A549 (cell line): ENCODE data around the gene NT5C3B. TPM values are rescaled to one million over a fixed set of nuclear protein-coding genes. Genes with fewer than 3 reads are reported as not detected.

Experiments
- ATAC-seq, 2 experiments: fragments of 200-7000 bp in 1 of 2; fragments of >200 bp in 1 of 2; cut with Nextera tagmentation in 1 of 2; cut with Tn5 transposase in 1 of 2; 3 replicates each; pipeline versions ENCODE4 v1.8.0 to v1.9.1; 2018 to 2020; ENCODE audit warnings: mild to moderate bottlenecking in 1 of 2, moderate library complexity in 1 of 2
- CTCF ChIA-PET: fragments of 300-600 bp; sonication (Branson Sonifier 250); formaldehyde crosslinking; extraction: SDS; loops from one replicate; lab custom pipeline; 2021; ENCODE audit warnings: antibody characterized with exemption, inconsistent platforms; lab: Yijun Ruan, JAX
- POLR2A ChIA-PET: fragments of 350-600 bp; formaldehyde crosslinking; extraction: SDS; loops from one replicate; lab custom pipeline; 2021; ENCODE audit warnings: antibody characterized with exemption, inconsistent platforms; lab: Yijun Ruan, JAX
- DNase-seq, 2 experiments: peaks; one replicate each; pipeline versions ENCODE4 v3.0.0 to v3.0.0-alpha.2; 2011 to 2016; ENCODE audit warnings: low read depth in 1 of 2, low spot score in 1 of 2
- FAIRE-seq: peaks from 2 replicates; lab custom pipeline; 2011; peaks lifted over from hg19 to GRCh38; lab: Jason Lieb, UNC
- H3K27ac ChIP-seq, 2 experiments: fragments of >200 bp; sonication (Bioruptor Twin); formaldehyde crosslinking; 3 replicates each; pipeline ENCODE4 v1.5.1; 2016 to 2017
- H3K4me1 ChIP-seq: fragments of >200 bp; sonication (Bioruptor Twin); formaldehyde crosslinking; 3 replicates; pipeline ENCODE4 v1.6.1; 2016
- H3K4me2 ChIP-seq: fragments of >200 bp; sonication (Bioruptor Twin); formaldehyde crosslinking; 3 replicates; pipeline ENCODE4 v1.6.1; 2016
- H3K4me3 ChIP-seq: fragments of >200 bp; sonication (Bioruptor Twin); formaldehyde crosslinking; 3 replicates; pipeline ENCODE4 v1.5.1; 2016
- H3K9me3 ChIP-seq: fragments of >200 bp; sonication (Bioruptor Twin); formaldehyde crosslinking; 3 replicates; pipeline ENCODE4 v1.6.1; 2016
- ATOH8 ChIP-seq: fragments of 250-450 bp; sonication (Bioruptor Pico); IDR thresholded peaks from 2 replicates; pipeline ENCODE4 v1.5.0; 2020; ENCODE audit warnings: low read depth, mild to moderate bottlenecking, moderate library complexity
- BCL3 ChIP-seq: fragments of >200 bp; sonication (Bioruptor Twin); formaldehyde crosslinking; IDR thresholded peaks from 3 replicates; pipeline ENCODE4 v1.6.1; 2016
- BHLHE40 ChIP-seq: IDR thresholded peaks from 2 replicates; pipeline ENCODE4 v1.6.1; 2012; ENCODE audit warnings: low read depth, low read length, inconsistent platforms
- CBX2 ChIP-seq: fragments of 200-600 bp; sonication (generic); IDR thresholded peaks from 2 replicates; pipeline ENCODE4 v1.6.1; 2016; ENCODE audit warnings: low read depth, mild to moderate bottlenecking, borderline replicate concordance
- CBX8 ChIP-seq: fragments of 200-600 bp; sonication (generic); IDR thresholded peaks from 2 replicates; pipeline ENCODE4 v1.6.1; 2016
- CEBPB ChIP-seq, 2 experiments: fragments of >200 bp in 1 of 2; sonication (Bioruptor Twin) in 1 of 2; formaldehyde crosslinking in 1 of 2; IDR thresholded peaks; 2 replicates each; pipeline ENCODE4 v1.6.1; 2012 to 2016
- CHD2 ChIP-seq: fragments of 150-350 bp; IDR thresholded peaks from 2 replicates; pipeline ENCODE4 v1.6.1; 2014; ENCODE audit warnings: low read length; ENCODE audit not compliant: partially characterized antibody
- CHD4 ChIP-seq: fragments of 200-600 bp; sonication (generic); IDR thresholded peaks from 2 replicates; pipeline ENCODE4 v1.6.1; 2016; ENCODE audit warnings: antibody characterized with exemption, mild to moderate bottlenecking, borderline replicate concordance
- CTCF ChIP-seq: fragments of >200 bp; sonication (Bioruptor Twin); formaldehyde crosslinking; IDR thresholded peaks from 3 replicates; pipeline ENCODE4 v1.5.1; 2016
- E2F6 ChIP-seq: IDR thresholded peaks from 2 replicates; pipeline ENCODE4 v1.6.1; 2012; ENCODE audit warnings: low read depth, borderline replicate concordance
- EHF ChIP-seq: fragments of 250-450 bp; sonication (Bioruptor Pico); IDR thresholded peaks from 2 replicates; pipeline ENCODE4 v1.5.0; 2020; ENCODE audit warnings: mild to moderate bottlenecking
- EP300 ChIP-seq, 2 experiments: fragments of >200 bp; sonication (Bioruptor Twin); formaldehyde crosslinking; IDR thresholded peaks; 2 replicates in 1 of 2; 3 replicates in 1 of 2; pipeline ENCODE4 v1.6.1; 2016 to 2017
- ESRRA ChIP-seq: fragments of 150-350 bp; IDR thresholded peaks from 2 replicates; pipeline ENCODE4 v1.6.1; 2014; ENCODE audit warnings: mild to moderate bottlenecking, low read length, borderline replicate concordance
- FOSB ChIP-seq: fragments of 250-450 bp; sonication (Bioruptor Pico); IDR thresholded peaks from 2 replicates; pipeline ENCODE4 v1.5.0; 2020; ENCODE audit warnings: mild to moderate bottlenecking, moderate library complexity
- FOSL2 ChIP-seq, 2 experiments: fragments of 450-650 bp in 1 of 2; fragments of >200 bp in 1 of 2; sonication (Bioruptor Twin) in 1 of 2; formaldehyde crosslinking; IDR thresholded peaks; 2 replicates each; pipeline versions ENCODE4 v1.5.0 to v1.6.1; 2016 to 2020; ENCODE audit warnings: mild to moderate bottlenecking in 1 of 2, moderate library complexity in 1 of 2
- GATA3 ChIP-seq: IDR thresholded peaks from 2 replicates; pipeline ENCODE4 v1.6.1; 2012; ENCODE audit warnings: borderline replicate concordance
- HEYL ChIP-seq: fragments of 250-450 bp; sonication (Bioruptor Pico); IDR thresholded peaks from 2 replicates; pipeline ENCODE4 v1.8.0; 2021; ENCODE audit warnings: mild to moderate bottlenecking, moderate library complexity
- HOXA7 ChIP-seq: fragments of 250-450 bp; sonication (Bioruptor Pico); IDR thresholded peaks from 2 replicates; pipeline ENCODE4 v1.5.0; 2020; ENCODE audit warnings: mild to moderate bottlenecking, moderate library complexity
- HOXB5 ChIP-seq: fragments of 250-450 bp; sonication (Bioruptor Pico); IDR thresholded peaks from 2 replicates; pipeline ENCODE4 v1.5.0; 2020; ENCODE audit warnings: mild to moderate bottlenecking, moderate library complexity
- JUN ChIP-seq, 2 experiments: fragments of >200 bp; sonication (Bioruptor Twin); formaldehyde crosslinking; IDR thresholded peaks; 2 replicates in 1 of 2; 3 replicates in 1 of 2; pipeline ENCODE4 v1.6.1; 2016 to 2017
- JUNB ChIP-seq: fragments of >200 bp; sonication (Bioruptor Twin); formaldehyde crosslinking; IDR thresholded peaks from 2 replicates; pipeline ENCODE4 v1.6.1; 2016
- KDM5A ChIP-seq: fragments of 200-600 bp; sonication (generic); IDR thresholded peaks from 2 replicates; pipeline ENCODE4 v1.6.1; 2016; ENCODE audit warnings: antibody characterized with exemption, mild to moderate bottlenecking
- MAZ ChIP-seq: fragments of 150-350 bp; IDR thresholded peaks from 2 replicates; pipeline ENCODE4 v1.6.1; 2014; ENCODE audit warnings: antibody characterized with exemption, low read depth, low read length, borderline replicate concordance
- NFE2L2 ChIP-seq: fragments of 150-350 bp; conservative IDR thresholded peaks from 2 replicates; pipeline ENCODE4 v1.6.1; 2014; ENCODE audit warnings: low read length
- NPAS2 ChIP-seq: fragments of 250-450 bp; sonication (Bioruptor Pico); IDR thresholded peaks from 2 replicates; pipeline ENCODE4 v1.8.0; 2022; ENCODE audit warnings: mild to moderate bottlenecking, moderate library complexity, borderline replicate concordance
- NR3C1 ChIP-seq: fragments of >200 bp; sonication (Bioruptor Twin); formaldehyde crosslinking; IDR thresholded peaks from 3 replicates; pipeline ENCODE4 v1.6.1; 2017
- PHF8 ChIP-seq: fragments of 200-600 bp; sonication (generic); IDR thresholded peaks from 2 replicates; pipeline ENCODE4 v1.6.1; 2016; ENCODE audit warnings: low read depth, mild to moderate bottlenecking, antibody characterized with exemption, moderate library complexity, borderline replicate concordance
- POLR2AphosphoS2 ChIP-seq: conservative IDR thresholded peaks from 2 replicates; pipeline ENCODE4 v1.6.1; 2012; ENCODE audit warnings: low read length, improper control_type of control experiment, inconsistent platforms
- RAD21 ChIP-seq, 2 experiments: fragments of >200 bp in 1 of 2; sonication (Bioruptor Twin) in 1 of 2; formaldehyde crosslinking in 1 of 2; IDR thresholded peaks in 1 of 2; conservative IDR thresholded peaks in 1 of 2; 2 replicates in 1 of 2; 3 replicates in 1 of 2; pipeline ENCODE4 v1.6.1; 2012 to 2018; ENCODE audit warnings: inconsistent platforms in 1 of 2
- TP53 ChIP-seq: fragments of 250-450 bp; sonication (Bioruptor Pico); IDR thresholded peaks from 2 replicates; pipeline ENCODE4 v1.5.0; 2021; ENCODE audit warnings: mild to moderate bottlenecking, moderate library complexity
- ZC3H11A ChIP-seq: fragments of 450-650 bp; IDR thresholded peaks from 2 replicates; pipeline ENCODE4 v1.6.1; 2014; ENCODE audit warnings: antibody characterized with exemption, mild to moderate bottlenecking
- WGBS: methylation state at CpG from one replicate; pipeline ENCODE4 v1.1.6; 2017; ENCODE audit errors: missing lambda C conversion rate; 5-methylcytosine and 5-hydroxymethylcytosine counted together
- polyA plus RNA-seq, 4 experiments: library from polyadenylated mRNA; depleted of rRNA in 3 of 4; stranded (reverse); fragments of >200 nt; fragmentation: RNase III in 1 of 4; extraction: RNeasy Plus Mini Kit Qiagen cat#74134 plus additional on column Dnase treatment in 1 of 4; gene quantifications; 2 replicates in 3 of 4; 3 replicates in 1 of 4; pipeline ENCODE4 v1.2.3, GENCODE V29; 2011 to 2017
- TF ChIP-seq, protein P1 (sequence below): fragments of 450-650 bp; IDR thresholded peaks from 2 replicates; pipeline ENCODE4 v1.6.1; 2014; ENCODE audit warnings: antibody characterized with exemption
- TF ChIP-seq, protein P2 (sequence below): IDR thresholded peaks from 2 replicates; pipeline ENCODE4 v1.6.1; 2012
- TF ChIP-seq, protein P3 (sequence below): fragments of >200 bp; sonication (Bioruptor Twin); formaldehyde crosslinking; IDR thresholded peaks from 2 replicates; pipeline ENCODE4 v1.6.1; 2016

NT5C3B gene
- polyA plus RNA-seq, 2 of the 4 experiments (the other 2 are of a cell fraction), result 109 to 171 TPM

GRCh38 chr17:41777574-41778188 is 58.4 kb downstream of the NT5C3B start (continued):
- TF ChIP-seq, protein P1, sequence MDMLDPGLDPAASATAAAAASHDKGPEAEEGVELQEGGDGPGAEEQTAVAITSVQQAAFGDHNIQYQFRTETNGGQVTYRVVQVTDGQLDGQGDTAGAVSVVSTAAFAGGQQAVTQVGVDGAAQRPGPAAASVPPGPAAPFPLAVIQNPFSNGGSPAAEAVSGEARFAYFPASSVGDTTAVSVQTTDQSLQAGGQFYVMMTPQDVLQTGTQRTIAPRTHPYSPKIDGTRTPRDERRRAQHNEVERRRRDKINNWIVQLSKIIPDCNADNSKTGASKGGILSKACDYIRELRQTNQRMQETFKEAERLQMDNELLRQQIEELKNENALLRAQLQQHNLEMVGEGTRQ, result no peak
- TF ChIP-seq HOXB5 (no peak), ZC3H11A (no peak), GATA3 (peak; percentile 81), HEYL (CRISPR knock-in tag) (no peak), CHD4 (no peak), POLR2AphosphoS2 (no peak), CEBPB (IDR thresholded peaks at IDR 0.05) (peak; percentile 9 to 11; a peak in 1 of 4 replicates), BCL3 (peak; percentile 84), E2F6 (no peak), JUN (IDR thresholded peaks at IDR 0.05) (peak; percentile 87 to 94), BHLHE40 (no peak), HOXA7 (CRISPR knock-in tag) (no peak), TP53 (no peak), CBX2 (no peak), PHF8 (no peak), NR3C1 (no peak), MAZ (0 out of 2 replicates have a peak, but pooled peaks have one; percentile 51), CTCF (no peak), NPAS2 (CRISPR knock-in tag) (no peak), ESRRA (0 out of 2 replicates have a peak, but pooled peaks have one; percentile 41), JUNB (peak; percentile 65), RAD21 (conservative IDR thresholded peaks at IDR 0.05 in 1 of 2, IDR thresholded peaks at IDR 0.05 in 1 of 2) (no peak; a peak in 1 of 5 replicates)
- TF ChIP-seq, protein P2, sequence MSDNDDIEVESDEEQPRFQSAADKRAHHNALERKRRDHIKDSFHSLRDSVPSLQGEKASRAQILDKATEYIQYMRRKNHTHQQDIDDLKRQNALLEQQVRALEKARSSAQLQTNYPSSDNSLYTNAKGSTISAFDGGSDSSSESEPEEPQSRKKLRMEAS, result peak; percentile 73

- peak; percentile 58 to 70 for ATAC-seq
- POLR2A ChIA-PET, result interaction anchor here (0.6 to 3.2 kb wide), 13 partner anchors 9 to 497 kb away, joined by 3 to 55 read pairs (median 4); partner anchors contain the start of genes ACLY, HAP1, JUP and P3H4
- peaks cover 90% of the 10 kb centered on the region for H3K4me1 ChIP-seq
- CTCF ChIA-PET, result interaction anchor here (0.8 to 96.0 kb wide), 5 partner anchors 11 to 118 kb away, joined by 3 to 3262 read pairs (median 5); partner anchors contain the start of genes FKBP10, GAST, HAP1 and JUP
- peak overlapping the region; percentile 89 to 93 for H3K27ac ChIP-seq
- peak; percentile 77 to 87 for DNase-seq
- H3K4me2 ChIP-seq, result peak overlapping the region; percentile 87
- no peaks in the 10 kb centered on the region for H3K9me3 ChIP-seq
- FAIRE-seq, result no peak
- peak overlapping the region; percentile 8; the same call in 1 of the 3 replicates for H3K4me3 ChIP-seq
- 8% methylated on average over 4 of the region's 4 CpGs for WGBS
- TF ChIP-seq CBX8 (no peak), FOSL2 (IDR thresholded peaks at IDR 0.05) (no peak), FOSL2 (CRISPR knock-in tag; IDR thresholded peaks at IDR 0.05) (no peak; the same call in 1 of the 2 replicates), NFE2L2 (no peak), EHF (CRISPR knock-in tag) (peak; percentile 75; the same call in 1 of the 2 replicates), CHD2 (no peak), POLR2AphosphoS2 (no peak), ESRRA (no peak), KDM5A (no peak), HOXB5 (peak; percentile 51; the same call in 1 of the 2 replicates), FOSB (no peak), EP300 (IDR thresholded peaks at IDR 0.05) (no peak), NPAS2 (CRISPR knock-in tag) (no peak), ATOH8 (CRISPR knock-in tag) (0 out of 2 replicates have a peak, but pooled peaks have one; percentile 4)
- TF ChIP-seq, protein P3, sequence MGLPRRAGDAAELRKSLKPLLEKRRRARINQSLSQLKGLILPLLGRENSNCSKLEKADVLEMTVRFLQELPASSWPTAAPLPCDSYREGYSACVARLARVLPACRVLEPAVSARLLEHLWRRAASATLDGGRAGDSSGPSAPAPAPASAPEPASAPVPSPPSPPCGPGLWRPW, result no peak
Measured at GRCh38 chr17:41777157-41777573, 58.9 kb downstream of the NT5C3B start.
